ENCODE measurements around the gene EGFR. TPM values are rescaled to one million over a fixed set of nuclear protein-coding genes. Genes with fewer than 3 reads are reported as not detected.

The EGFR gene
- total RNA-seq, 2 experiments from 2014 or later = not detected

DNA sequence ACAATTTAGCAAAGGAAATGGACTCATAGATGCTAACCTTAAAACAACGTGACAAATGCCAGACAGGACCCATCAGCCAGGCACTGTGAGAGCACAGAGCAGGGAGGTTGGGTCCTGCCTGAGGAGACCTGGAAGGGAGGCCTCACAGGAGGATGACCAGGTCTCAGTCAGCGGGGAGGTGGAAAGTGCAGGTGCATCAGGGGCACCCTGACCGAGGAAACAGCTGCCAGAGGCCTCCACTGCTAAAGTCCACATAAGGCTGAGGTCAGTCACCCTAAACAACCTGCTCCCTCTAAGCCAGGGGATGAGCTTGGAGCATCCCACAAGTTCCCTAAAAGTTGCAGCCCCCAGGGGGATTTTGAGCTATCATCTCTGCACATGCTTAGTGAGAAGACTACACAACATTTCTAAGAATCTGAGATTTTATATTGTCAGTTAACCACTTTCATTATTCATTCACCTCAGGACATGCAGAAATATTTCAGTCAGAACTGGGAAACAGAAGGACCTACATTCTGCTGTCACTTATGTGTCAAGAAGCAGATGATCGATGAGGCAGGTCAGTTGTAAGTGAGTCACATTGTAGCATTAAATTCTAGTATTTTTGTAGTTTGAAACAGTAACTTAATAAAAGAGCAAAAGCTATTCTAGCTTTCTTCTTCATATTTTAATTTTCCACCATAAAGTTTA is 188.8 kb downstream of the EGFR start:
- no peak overlapping the region for H3K4me3 Mint-ChIP-seq
- H3K36me3 Mint-ChIP-seq = no peaks in the 10 kb centered on the region
- ATAC-seq = no peak
- no peak overlapping the region for H3K27ac Mint-ChIP-seq
- no peak for DNase-seq
- peaks cover 6% of the 10 kb centered on the region for H3K27me3 Mint-ChIP-seq
- CTCF ChIA-PET = no interaction called here
- H3K4me1 Mint-ChIP-seq = peaks cover 4% of the 10 kb centered on the region
- no peaks in the 10 kb centered on the region for H3K9me3 Mint-ChIP-seq (ENCODE audit: low read depth)

DNA sequence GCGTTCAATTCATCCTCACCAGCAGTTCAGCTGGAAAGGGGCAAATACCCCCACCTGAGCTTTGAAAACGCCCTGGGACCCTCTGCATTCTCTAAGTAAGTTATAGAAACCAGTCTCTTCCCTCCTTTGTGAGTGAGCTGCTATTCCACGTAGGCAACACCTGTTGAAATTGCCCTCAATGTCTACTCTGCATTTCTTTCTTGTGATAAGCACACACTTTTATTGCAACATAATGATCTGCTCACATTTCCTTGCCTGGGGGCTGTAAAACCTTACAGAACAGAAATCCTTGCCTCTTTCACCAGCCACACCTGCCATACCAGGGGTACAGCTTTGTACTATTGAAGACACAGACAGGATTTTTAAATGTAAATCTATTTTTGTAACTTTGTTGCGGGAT is 190.5 kb downstream of the EGFR start:
- ATAC-seq (no peak), DNase-seq (no peak)
- peaks cover 6% of the 10 kb centered on the region for H3K27me3 Mint-ChIP-seq
- peaks cover 4% of the 10 kb centered on the region for H3K4me1 Mint-ChIP-seq
- no peaks in the 10 kb centered on the region for H3K9me3 Mint-ChIP-seq (ENCODE audit: low read depth)
- no peak overlapping the region for H3K27ac Mint-ChIP-seq
- H3K36me3 Mint-ChIP-seq = no peaks in the 10 kb centered on the region
- CTCF ChIA-PET = no interaction called here
- H3K4me3 Mint-ChIP-seq = no peak overlapping the region

DNA sequence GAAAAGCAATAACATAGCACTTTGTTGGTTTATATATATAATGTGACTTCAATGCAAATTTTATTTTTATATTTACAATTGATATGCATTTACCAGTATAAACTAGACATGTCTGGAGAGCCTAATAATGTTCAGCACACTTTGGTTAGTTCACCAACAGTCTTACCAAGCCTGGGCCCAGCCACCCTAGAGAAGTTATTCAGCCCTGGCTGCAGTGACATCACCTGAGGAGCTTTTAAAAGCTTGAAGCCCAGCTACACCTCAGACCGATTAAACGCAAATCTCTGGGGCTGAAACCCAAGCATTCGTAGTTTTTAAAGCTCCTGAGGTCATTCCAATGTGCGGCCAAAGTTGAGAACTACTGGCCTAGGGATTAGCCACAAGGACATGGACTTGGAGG is 191.4 kb downstream of the EGFR start:
- Mint-ChIP-seq H3K9me3 (ENCODE audit: low read depth) (no peaks in the 10 kb centered on the region), H3K4me1 (peaks cover 4% of the 10 kb centered on the region), H3K27me3 (peaks cover 6% of the 10 kb centered on the region), H3K4me3 (no peak overlapping the region), H3K27ac (no peak overlapping the region), H3K36me3 (no peaks in the 10 kb centered on the region)
- no peak for ATAC-seq
- no peak for DNase-seq
- CTCF ChIA-PET = no interaction called here

DNA sequence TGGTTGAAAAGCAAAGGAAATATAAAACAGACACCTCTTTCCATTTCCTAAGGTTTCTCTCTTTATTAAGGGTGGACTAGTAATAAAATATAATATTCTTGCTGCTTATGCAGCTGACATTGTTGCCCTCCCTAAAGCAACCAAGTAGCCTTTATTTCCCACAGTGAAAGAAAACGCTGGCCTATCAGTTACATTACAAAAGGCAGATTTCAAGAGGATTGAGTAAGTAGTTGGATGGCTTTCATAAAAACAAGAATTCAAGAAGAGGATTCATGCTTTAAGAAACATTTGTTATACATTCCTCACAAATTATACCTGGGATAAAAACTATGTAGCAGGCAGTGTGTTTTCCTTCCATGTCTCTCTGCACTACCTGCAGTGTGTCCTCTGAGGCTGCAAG is 191.9 kb downstream of the EGFR start:
- DNase-seq (no peak), ATAC-seq (no peak)
- Mint-ChIP-seq H3K27me3 (peaks cover 6% of the 10 kb centered on the region), H3K36me3 (no peaks in the 10 kb centered on the region), H3K27ac (no peak overlapping the region), H3K9me3 (ENCODE audit: low read depth) (no peaks in the 10 kb centered on the region), H3K4me1 (peaks cover 4% of the 10 kb centered on the region), H3K4me3 (no peak overlapping the region)
- CTCF ChIA-PET = no interaction called here

DNA sequence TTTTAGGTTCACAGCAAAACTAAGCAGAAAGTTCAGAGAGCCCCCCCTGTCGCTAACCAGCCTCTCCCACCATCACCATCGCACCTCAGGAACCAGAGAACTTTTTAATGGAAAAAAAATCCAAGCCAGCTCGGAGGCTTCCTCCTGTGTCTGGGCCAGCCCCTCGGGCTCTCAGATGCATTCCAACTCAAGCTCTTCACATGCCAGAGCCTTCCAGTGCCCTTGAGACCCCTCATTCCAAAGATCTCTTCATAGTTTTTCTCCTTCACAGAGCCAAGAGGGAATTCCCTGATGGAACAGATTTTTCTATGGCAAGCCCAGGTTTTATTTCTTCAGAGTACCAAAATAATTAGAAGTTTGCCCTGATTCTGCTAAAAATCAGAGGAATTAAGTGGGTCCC is 192.9 kb downstream of the EGFR start:
- Mint-ChIP-seq H3K36me3 (no peaks in the 10 kb centered on the region), H3K27me3 (peaks cover 6% of the 10 kb centered on the region), H3K27ac (no peak overlapping the region), H3K4me1 (peaks cover 3% of the 10 kb centered on the region), H3K4me3 (no peak overlapping the region), H3K9me3 (ENCODE audit: low read depth) (no peaks in the 10 kb centered on the region)
- CTCF ChIA-PET = no interaction called here
- no peak for ATAC-seq
- no peak for DNase-seq

DNA sequence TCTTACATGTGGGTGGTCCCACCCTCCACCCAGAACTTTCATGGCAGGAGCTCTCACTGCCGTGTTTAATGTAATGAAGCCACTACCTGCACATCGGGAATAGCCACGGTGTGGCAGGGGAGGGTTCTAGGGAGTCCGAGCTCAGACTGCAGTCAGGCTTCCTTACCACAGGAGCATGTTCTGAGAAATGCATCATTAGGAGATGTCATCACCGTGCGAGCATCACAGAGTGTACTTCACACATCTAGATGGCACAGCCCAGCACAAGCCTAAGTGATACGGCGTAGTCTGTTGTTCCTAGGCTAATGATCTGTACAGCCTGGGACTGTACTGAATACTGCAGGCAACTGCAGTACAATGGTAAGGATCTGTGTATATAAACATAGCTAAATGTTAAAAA is 193.4 kb downstream of the EGFR start:
- Mint-ChIP-seq H3K36me3 (no peaks in the 10 kb centered on the region), H3K4me1 (no peaks in the 10 kb centered on the region), H3K27ac (no peak overlapping the region), H3K4me3 (no peak overlapping the region), H3K27me3 (peaks cover 6% of the 10 kb centered on the region), H3K9me3 (ENCODE audit: low read depth) (no peaks in the 10 kb centered on the region)
- no peak for ATAC-seq
- CTCF ChIA-PET = no interaction called here
- no peak for DNase-seq

DNA sequence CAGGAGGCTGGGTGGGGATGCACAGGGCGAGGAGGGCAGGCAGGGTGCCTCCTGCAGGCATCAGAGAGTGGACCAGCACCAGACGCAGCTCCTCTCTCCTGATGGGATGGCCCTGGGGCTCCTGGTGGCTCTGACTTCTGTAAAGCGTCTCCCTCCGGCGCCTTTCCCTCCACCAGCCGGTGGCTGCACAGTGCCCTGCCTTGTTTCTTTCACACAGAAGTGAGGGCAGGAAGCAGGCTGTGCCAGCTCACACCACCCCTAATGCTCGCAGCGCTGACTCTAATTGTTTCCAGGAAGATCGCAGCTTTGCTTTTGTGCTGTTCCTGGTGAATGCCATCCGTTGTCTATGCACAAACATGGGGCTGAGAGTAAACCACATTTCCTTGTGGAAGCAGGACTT is 194.0 kb downstream of the EGFR start:
- DNase-seq (no peak), ATAC-seq (no peak)
- Mint-ChIP-seq H3K27me3 (peaks cover 6% of the 10 kb centered on the region), H3K4me1 (no peaks in the 10 kb centered on the region), H3K4me3 (no peak overlapping the region), H3K9me3 (ENCODE audit: low read depth) (no peaks in the 10 kb centered on the region), H3K27ac (no peak overlapping the region), H3K36me3 (no peaks in the 10 kb centered on the region)
- CTCF ChIA-PET = no interaction called here

DNA sequence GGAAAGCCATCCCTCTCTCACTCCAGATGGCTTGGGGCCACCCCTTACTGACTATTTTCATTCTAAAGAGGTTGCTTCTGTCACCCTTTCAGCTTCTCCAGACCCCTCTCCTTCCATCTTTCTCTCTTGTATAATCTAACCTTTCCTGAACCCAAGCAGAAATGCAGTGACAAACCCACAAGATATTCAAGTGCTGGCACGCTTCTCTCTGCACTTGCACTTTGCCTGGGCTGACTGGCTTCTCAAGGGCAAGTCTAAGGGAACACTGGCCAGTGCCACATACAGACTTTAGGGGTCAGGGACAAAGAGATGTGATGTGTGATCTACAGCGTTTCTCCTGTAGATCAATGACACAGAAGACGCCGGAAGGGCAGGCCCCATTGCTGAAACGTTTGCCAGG is 195.9 kb downstream of the EGFR start:
- H3K27me3 Mint-ChIP-seq = peaks cover 4% of the 10 kb centered on the region
- ATAC-seq = no peak
- no peak overlapping the region for H3K27ac Mint-ChIP-seq
- CTCF ChIA-PET = no interaction called here
- no peaks in the 10 kb centered on the region for H3K36me3 Mint-ChIP-seq
- no peaks in the 10 kb centered on the region for H3K4me1 Mint-ChIP-seq
- H3K4me3 Mint-ChIP-seq = no peak overlapping the region
- H3K9me3 Mint-ChIP-seq (ENCODE audit: low read depth) = no peaks in the 10 kb centered on the region
- DNase-seq = no peak

DNA sequence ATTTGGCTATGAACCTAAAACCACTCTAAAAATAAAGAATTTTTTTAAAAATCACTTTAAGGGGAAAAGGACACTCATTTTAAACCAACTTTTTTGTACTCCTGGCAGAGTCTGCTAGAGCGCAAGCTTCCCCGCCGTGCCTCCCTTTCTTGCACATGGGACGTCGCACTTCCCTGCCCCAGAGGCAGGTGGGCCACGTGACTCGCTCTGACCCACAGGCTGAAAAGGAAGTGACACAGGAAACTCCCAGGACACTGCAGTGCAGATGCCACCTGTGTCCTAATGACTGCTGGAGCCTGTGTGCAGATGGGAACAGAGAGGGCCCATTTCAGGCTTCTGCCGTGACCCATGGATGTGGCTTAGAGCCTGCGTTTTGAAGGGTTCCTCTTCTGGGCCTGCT is 204.2 kb downstream of the EGFR start:
- H3K4me1 Mint-ChIP-seq = no peaks in the 10 kb centered on the region
- CTCF ChIA-PET = no interaction called here

DNA sequence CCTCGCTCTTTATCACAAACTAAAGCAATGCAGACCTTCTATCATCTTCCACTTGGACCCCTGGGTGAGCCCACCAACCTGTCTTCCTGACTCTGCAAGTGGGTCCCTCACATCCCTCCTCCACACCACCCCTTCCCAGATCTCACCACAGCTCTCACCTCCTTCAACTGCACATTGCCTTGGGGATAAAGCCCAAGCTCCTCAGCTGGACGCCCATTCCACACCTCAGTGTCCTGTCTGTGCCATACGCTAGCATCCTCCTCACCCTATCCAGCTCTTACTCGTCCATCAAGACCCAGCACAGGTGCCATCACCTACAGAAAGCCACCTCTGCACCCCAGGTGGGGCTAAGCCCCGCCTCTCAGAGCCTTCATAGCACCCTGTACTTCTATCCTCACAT is 205.3 kb downstream of the EGFR start:
- peaks cover 5% of the 10 kb centered on the region for H3K27me3 Mint-ChIP-seq
- H3K4me1 Mint-ChIP-seq = no peaks in the 10 kb centered on the region
- CTCF ChIA-PET = no interaction called here
- peaks cover 5% of the 10 kb centered on the region for H3K9me3 Mint-ChIP-seq (ENCODE audit: low read depth)
- H3K36me3 Mint-ChIP-seq = no peaks in the 10 kb centered on the region
- no peak overlapping the region for H3K4me3 Mint-ChIP-seq
- ATAC-seq = no peak
- H3K27ac Mint-ChIP-seq = no peak overlapping the region
- DNase-seq = no peak

More for the DNA sequence above, 204.2 kb downstream of the EGFR start:
- DNase-seq (no peak), ATAC-seq (no peak)
- no peak overlapping the region for H3K27ac Mint-ChIP-seq
- H3K27me3 Mint-ChIP-seq = peaks cover 3% of the 10 kb centered on the region
- no peak overlapping the region for H3K4me3 Mint-ChIP-seq
- peaks cover 3% of the 10 kb centered on the region for H3K9me3 Mint-ChIP-seq (ENCODE audit: low read depth)
- H3K36me3 Mint-ChIP-seq = no peaks in the 10 kb centered on the region

DNA sequence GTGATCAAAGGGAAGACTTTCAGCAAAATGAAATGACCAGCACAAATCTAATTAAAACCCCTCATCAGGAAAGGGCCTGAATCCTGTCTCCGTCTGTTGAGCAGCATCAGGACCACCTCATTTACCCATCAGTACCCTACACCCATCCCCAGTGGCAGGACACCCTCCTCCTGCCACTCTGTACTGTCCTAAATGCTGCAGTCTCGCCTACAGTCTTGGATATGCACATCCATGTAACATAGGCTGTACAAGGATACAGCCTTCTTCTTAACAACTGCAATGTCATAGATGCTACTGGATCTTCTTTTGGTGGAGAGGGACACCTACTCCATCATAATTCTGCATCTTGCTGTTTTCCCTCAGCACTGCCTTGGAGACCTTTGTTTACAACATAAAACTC is 206.0 kb downstream of the EGFR start:
- CTCF ChIA-PET = no interaction called here
- Mint-ChIP-seq H3K4me1 (no peaks in the 10 kb centered on the region), H3K9me3 (ENCODE audit: low read depth) (peaks cover 9% of the 10 kb centered on the region), H3K27ac (no peak overlapping the region), H3K36me3 (no peaks in the 10 kb centered on the region), H3K27me3 (peaks cover 5% of the 10 kb centered on the region), H3K4me3 (no peak overlapping the region)
- no peak for DNase-seq
- ATAC-seq = no peak

DNA sequence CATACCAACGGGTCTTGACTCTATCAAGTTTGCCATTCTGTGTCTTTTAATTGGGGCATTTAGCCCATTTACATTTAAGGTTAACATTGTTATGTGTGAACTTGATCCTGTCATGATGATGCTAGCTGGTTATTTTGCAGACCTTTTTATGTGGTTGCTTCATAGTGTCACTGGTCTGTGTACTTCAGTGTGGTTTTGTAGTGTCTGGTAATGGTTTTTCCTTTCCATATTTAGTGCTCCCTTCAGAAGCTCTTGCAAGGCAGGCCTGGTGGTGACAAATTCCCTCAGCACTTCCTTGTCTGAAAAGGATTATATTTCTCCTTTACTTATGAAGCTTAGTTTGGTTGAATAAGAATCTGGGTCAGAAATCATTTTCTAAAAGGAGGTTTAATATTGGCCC is 211.2 kb downstream of the EGFR start:
- Mint-ChIP-seq H3K36me3 (no peaks in the 10 kb centered on the region), H3K4me3 (no peak overlapping the region), H3K27ac (no peak overlapping the region), H3K9me3 (ENCODE audit: low read depth) (peaks cover 9% of the 10 kb centered on the region), H3K4me1 (no peaks in the 10 kb centered on the region), H3K27me3 (peaks cover 8% of the 10 kb centered on the region)
- ATAC-seq (no peak), DNase-seq (no peak)
- CTCF ChIA-PET = no interaction called here

DNA sequence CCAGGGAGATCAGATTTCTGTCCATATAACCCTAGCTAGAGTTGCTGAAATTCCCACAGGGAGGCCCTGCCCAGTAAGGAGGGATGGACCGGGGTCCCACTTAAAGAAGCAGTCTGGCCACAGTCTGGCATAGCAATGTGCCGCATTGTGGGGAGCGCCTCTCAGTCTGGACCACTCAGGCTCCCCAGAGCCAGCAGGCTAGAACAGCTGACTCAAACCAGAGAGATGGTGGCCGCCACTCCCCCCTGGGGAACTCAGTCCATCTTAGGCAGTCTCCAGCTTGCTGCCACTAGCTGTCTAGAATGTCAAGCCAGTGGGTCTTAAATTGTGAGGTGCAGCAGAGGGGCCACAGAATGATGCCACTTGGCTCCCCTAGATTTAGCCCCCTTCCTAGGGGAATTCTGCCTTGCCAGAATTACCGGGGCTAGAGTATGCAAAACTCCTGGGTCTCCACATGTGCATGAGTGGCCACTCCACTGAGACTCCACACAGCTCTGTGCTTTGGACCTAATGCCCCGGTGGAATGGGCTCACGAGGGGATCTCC is 213.0 kb downstream of the EGFR start:
- Mint-ChIP-seq H3K4me1 (no peaks in the 10 kb centered on the region), H3K4me3 (no peak overlapping the region), H3K36me3 (no peaks in the 10 kb centered on the region), H3K27ac (no peak overlapping the region), H3K9me3 (ENCODE audit: low read depth) (peaks cover 9% of the 10 kb centered on the region), H3K27me3 (peaks cover 20% of the 10 kb centered on the region)
- CTCF ChIA-PET = interaction anchor here (0.6 kb wide), 1 partner anchor 55 kb away, joined by 3 read pairs; no protein-coding TSS in a partner anchor
- no peak for DNase-seq
- ATAC-seq = no peak

DNA sequence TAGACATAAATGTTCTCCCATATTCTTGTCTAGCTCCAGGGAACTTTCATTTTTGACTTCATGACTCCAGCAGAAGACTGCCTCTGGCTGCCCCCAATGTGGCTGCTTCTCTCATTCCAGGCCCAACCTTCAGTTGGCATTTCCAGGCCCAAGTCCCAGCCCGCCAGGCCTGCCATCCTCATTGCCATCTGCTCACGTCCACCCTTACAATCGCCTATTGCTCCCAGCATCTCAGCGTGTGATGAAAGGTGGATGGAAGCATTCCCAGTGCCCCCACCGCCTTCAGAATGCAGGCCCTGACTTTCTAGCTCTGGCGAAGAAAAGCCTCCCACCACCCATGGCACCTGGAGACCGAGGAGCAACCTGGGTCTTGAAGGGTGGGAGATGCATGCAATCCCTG is 214.2 kb downstream of the EGFR start:
- Mint-ChIP-seq H3K4me3 (no peak overlapping the region), H3K4me1 (no peaks in the 10 kb centered on the region), H3K27me3 (peaks cover 20% of the 10 kb centered on the region), H3K9me3 (ENCODE audit: low read depth) (peaks cover 7% of the 10 kb centered on the region), H3K27ac (no peak overlapping the region), H3K36me3 (no peaks in the 10 kb centered on the region)
- CTCF ChIA-PET = no interaction called here
- no peak for ATAC-seq
- DNase-seq = no peak

DNA sequence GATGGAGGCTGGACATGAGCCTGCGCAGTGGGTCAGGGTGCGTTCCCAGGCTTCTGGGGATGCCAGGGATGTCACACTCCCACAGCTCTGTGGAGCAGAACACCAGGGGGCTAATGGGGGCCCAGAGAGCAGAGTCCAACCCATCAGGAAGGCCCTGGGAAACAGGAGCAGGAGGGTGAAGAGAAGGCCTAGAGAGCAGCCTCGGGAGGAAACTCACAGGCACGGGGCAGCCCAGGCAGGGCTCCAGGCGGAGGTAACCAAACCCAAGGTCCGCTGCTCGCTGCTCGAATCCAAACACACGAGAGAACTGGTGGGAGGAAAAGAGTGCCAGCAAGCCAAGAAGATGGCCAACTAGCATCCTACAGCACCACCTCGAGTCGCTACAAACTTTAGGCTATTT is 215.6 kb downstream of the EGFR start:
- CTCF ChIA-PET = no interaction called here
- DNase-seq (no peak), ATAC-seq (no peak)
- H3K9me3 Mint-ChIP-seq (ENCODE audit: low read depth) = peaks cover 2% of the 10 kb centered on the region
- no peak overlapping the region for H3K4me3 Mint-ChIP-seq
- H3K27ac Mint-ChIP-seq = no peak overlapping the region
- no peaks in the 10 kb centered on the region for H3K4me1 Mint-ChIP-seq
- peaks cover 21% of the 10 kb centered on the region for H3K27me3 Mint-ChIP-seq
- H3K36me3 Mint-ChIP-seq = no peaks in the 10 kb centered on the region

All from activated CD8-positive, alpha-beta memory T cell treated with anti-CD3 and anti-CD28 coated beads, Interleukin-2, amount 10 ng/mL, durations not matched to agents 7 days and 5 days (primary cell).